NB4 (cell line): Measurements from ENCODE around the gene EFHC2.

ENCODE experiments used
- DNase-seq: peaks from one replicate; pipeline ENCODE4 v3.0.0; 2010; ENCODE audit warnings: low read depth
- H3K4me3 ChIP-seq: one replicate; pipeline ENCODE4 v1.5.1; 2011; ENCODE audit warnings: mild to moderate bottlenecking, low read depth, low read length, moderate library complexity
- CTCF ChIP-seq: IDR thresholded peaks from one replicate; pipeline ENCODE4 v1.5.1; 2012; ENCODE audit warnings: low read depth, low read length
- MAX ChIP-seq: IDR thresholded peaks from 2 replicates; pipeline ENCODE4 v1.6.1; 2011; ENCODE audit warnings: low read depth, low read length
- MYC ChIP-seq: IDR thresholded peaks from 2 replicates; pipeline ENCODE4 v1.6.1; 2011; ENCODE audit warnings: low read depth, low read length
- POLR2A ChIP-seq: IDR thresholded peaks from 2 replicates; pipeline ENCODE4 v1.6.1; 2011; ENCODE audit warnings: mild to moderate bottlenecking; ENCODE audit not compliant: insufficient read length; ENCODE audit errors: extremely low read depth

EFHC2 gene

GRCh38 chrX:44349561-44349960 lies 6.1 kb upstream of the EFHC2 start:
- DNase-seq = no peak
- TF ChIP-seq MAX (no peak), MYC (no peak), POLR2A (no peak), CTCF (no peak)
- H3K4me3 ChIP-seq = no peak overlapping the region

DNA sequence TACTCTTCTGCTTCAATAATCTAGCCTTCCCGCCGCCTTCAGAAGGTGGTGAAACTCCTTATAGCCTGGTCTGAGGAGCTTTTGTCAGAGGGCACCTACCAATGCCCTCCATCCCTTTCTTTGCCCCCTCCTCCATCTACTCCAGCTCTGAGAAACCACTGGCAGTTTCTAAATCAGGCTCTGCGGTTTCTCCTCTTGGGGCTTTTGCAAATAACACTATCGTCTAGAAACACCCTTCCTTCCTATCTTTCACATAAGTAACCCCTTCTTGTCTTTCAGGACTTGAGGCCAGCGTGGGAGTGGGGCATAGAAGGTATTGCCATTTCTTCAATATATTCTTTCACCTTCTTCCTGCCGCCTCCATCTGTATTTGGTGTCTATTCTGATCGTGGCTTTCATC lies 1.2 kb upstream of the EFHC2 start:
- peak overlapping the region; percentile 50 for H3K4me3 ChIP-seq
- peak; percentile 91 for DNase-seq
- TF ChIP-seq MAX (no peak), POLR2A (no peak), CTCF (no peak), MYC (no peak)

DNA sequence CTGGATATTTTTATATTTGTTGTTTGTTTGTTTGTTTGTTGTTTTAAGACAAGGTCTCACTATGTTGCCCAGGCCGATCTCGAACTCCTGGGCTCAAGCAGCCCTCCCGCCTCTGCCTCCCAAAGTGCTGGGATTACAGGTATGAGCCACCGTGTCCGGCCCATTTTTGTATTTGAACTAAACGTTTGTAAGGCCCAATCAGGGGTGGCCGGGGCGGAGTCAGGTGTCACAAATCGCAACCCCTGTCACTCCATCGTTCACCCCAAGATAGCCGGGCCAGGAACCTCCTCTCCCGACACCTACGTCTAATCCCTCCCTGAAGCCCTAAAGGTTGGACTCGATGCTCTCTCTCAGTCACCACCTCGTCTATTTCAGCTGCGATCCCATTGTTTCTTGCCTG lies 722 bp upstream of the EFHC2 start:
- peak; percentile 70 for DNase-seq
- TF ChIP-seq MAX = no peak
- TF ChIP-seq POLR2A = no peak
- TF ChIP-seq CTCF = no peak
- no peak for TF ChIP-seq MYC
- peak overlapping the region; percentile 50 for H3K4me3 ChIP-seq

DNA sequence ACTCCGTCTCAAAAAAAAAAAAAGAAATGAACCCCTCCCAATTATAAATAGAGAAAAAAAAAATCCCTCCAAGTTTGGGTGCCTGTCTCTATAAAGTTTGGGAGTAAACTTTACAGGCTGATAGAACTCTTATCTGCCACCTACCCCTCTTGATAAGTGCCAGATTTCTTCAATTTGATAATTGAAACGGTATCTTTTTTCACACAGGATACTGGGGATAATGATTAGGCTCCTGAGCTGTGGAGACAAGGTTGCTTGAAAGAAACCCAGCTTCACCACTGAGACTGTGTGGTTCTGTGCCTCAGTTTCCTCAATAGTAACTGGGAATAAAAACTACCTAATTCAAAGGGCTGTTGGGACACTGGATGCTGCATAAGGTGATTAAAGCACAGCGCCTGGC lies 606 bp downstream of the EFHC2 start:
- no peak for DNase-seq
- peak overlapping the region; percentile 50 for H3K4me3 ChIP-seq
- TF ChIP-seq POLR2A = no peak
- no peak for TF ChIP-seq CTCF
- no peak for TF ChIP-seq MYC
- no peak for TF ChIP-seq MAX

GRCh38 chrX:44338361-44338760 lies 5.1 kb downstream of the EFHC2 start:
- no peak overlapping the region for H3K4me3 ChIP-seq
- TF ChIP-seq POLR2A = no peak
- no peak for TF ChIP-seq CTCF
- DNase-seq = no peak

- H3K4me3 ChIP-seq = no peak overlapping the region
- TF ChIP-seq POLR2A = no peak
- no peak for TF ChIP-seq MAX
- DNase-seq = no peak
Observed at GRCh38 chrX:44332437-44332836, 11.0 kb downstream of the EFHC2 start.
